ENCODE measurements around the gene HINT3.
"Not testable (repeated sequence)": the region's sequence is repeated elsewhere in the genome, so short reads cannot be mapped to it uniquely, and the experiment has no call there.

Gene HINT3

GRCh38 chr6:125963817-125964216 is 7.2 kb downstream of the HINT3 start:
- DNase-seq = peak; percentile 22

GRCh38 chr6:125966569-125966968 is 10.0 kb downstream of the HINT3 start:
- DNase-seq = no peak

GRCh38 chr6:125968493-125968892 is 11.9 kb downstream of the HINT3 start:
- DNase-seq = no peak

GRCh38 chr6:125970760-125971159 is 14.2 kb downstream of the HINT3 start:
- DNase-seq = no peak

GRCh38 chr6:125972478-125972877 is 15.9 kb downstream of the HINT3 start:
- not testable (repeated sequence) for DNase-seq

- DNase-seq = peak; percentile 45
Measured at GRCh38 chr6:125974214-125974866, 17.8 kb downstream of the HINT3 start.

GRCh38 chr6:125979101-125979500 is 22.5 kb downstream of the HINT3 start:
- DNase-seq = no peak

GRCh38 chr6:125981571-125982185 is 25.1 kb downstream of the HINT3 start:
- no peak for DNase-seq

- no peak for DNase-seq
Measured at GRCh38 chr6:125983246-125983945, 26.8 kb downstream of the HINT3 start.

- no peak for DNase-seq
Measured at GRCh38 chr6:125984311-125984710, 27.7 kb downstream of the HINT3 start.

- DNase-seq = no peak
Measured at GRCh38 chr6:125985522-125985921, 29.0 kb downstream of the HINT3 start.

- no peak for DNase-seq
Measured at GRCh38 chr6:125985979-125986300, 29.4 kb downstream of the HINT3 start.

GRCh38 chr6:125986301-125987025 is 29.9 kb downstream of the HINT3 start, which contains the start of gene TRMT11:
Gene TRMT11 (plus strand): TSS chr6:125986540. CDS start chr6:125986551, 11 bp downstream.
- DNase-seq = peak; percentile 95

GRCh38 chr6:125987026-125987617 is 30.6 kb downstream of the HINT3 start:
- no peak for DNase-seq

GRCh38 chr6:125988280-125988679 is 31.7 kb downstream of the HINT3 start:
- DNase-seq = no peak

GRCh38 chr6:125989631-125990030 is 33.1 kb downstream of the HINT3 start:
- DNase-seq = no peak

GRCh38 chr6:125991653-125992052 is 35.1 kb downstream of the HINT3 start:
- DNase-seq = no peak

GRCh38 chr6:125994670-125995488 is 38.3 kb downstream of the HINT3 start:
- DNase-seq = no peak

- DNase-seq = peak; percentile 66
Measured at GRCh38 chr6:125995972-125996580, 39.5 kb downstream of the HINT3 start.

GRCh38 chr6:126002755-126003679 is 46.4 kb downstream of the HINT3 start:
- DNase-seq = no peak

GRCh38 chr6:126007800-126008199 is 51.2 kb downstream of the HINT3 start:
- no peak for DNase-seq

Data from NCI-H2171 (cell line).